Thyroid gland (tissue), 4 donors: ENCODE results near the gene EHBP1.

Experiments used
- CTCF ChIP-seq, 6 experiments: fragments of 200-600 bp in 3 of 6; fragments of 450-650 bp in 3 of 6; sonication (generic) in 3 of 6; IDR thresholded peaks; one replicate each; pipeline ENCODE4 v1.5.1; 2016 to 2019; ENCODE audit warnings: antibody characterized with exemption in 6 of 6, mild to moderate bottlenecking in 2 of 6, inconsistent platforms in 1 of 6, moderate library complexity in 1 of 6
- POLR2A ChIP-seq, 2 donors: fragments of 450-650 bp; IDR thresholded peaks; one replicate each; pipeline ENCODE4 v1.6.1; 2017; ENCODE audit warnings: antibody characterized with exemption in 2 of 2, mild to moderate bottlenecking in 2 of 2, moderate library complexity in 1 of 2

- TF ChIP-seq CTCF (IDR thresholded peaks at IDR 0.05) (no peak), POLR2A (IDR thresholded peaks at IDR 0.05) (no peak)
Observed at GRCh38 chr2:62658891-62659290, 46.6 kb upstream of the EHBP1 start.
